Prostate gland (tissue), 2 donors: ENCODE data around the gene ZBTB7C.

Source experiments
- CTCF ChIP-seq, 4 experiments: fragments of 200-600 bp in 2 of 4; fragments of 450-650 bp in 2 of 4; sonication (generic) in 2 of 4; IDR thresholded peaks; 1 replicate in 3 of 4; 2 replicates in 1 of 4; pipeline ENCODE4 v1.5.1; 2016 to 2019; ENCODE audit warnings: antibody characterized with exemption in 4 of 4, mild to moderate bottlenecking in 2 of 4, moderate library complexity in 2 of 4
- POLR2A ChIP-seq: fragments of 450-650 bp; IDR thresholded peaks from one replicate; pipeline ENCODE4 v1.6.1; 2016; ENCODE audit warnings: antibody characterized with exemption, mild to moderate bottlenecking
- POLR2AphosphoS5 ChIP-seq: sonication (generic); formaldehyde crosslinking; IDR thresholded peaks from one replicate; pipeline ENCODE4 v1.6.1; 2017; ENCODE audit warnings: antibody characterized with exemption

- TF ChIP-seq POLR2A, result no peak
- no peak for TF ChIP-seq CTCF (IDR thresholded peaks at IDR 0.05)
- no peak for TF ChIP-seq POLR2AphosphoS5
Observed at GRCh38 chr18:48333563-48333962, 75.6 kb downstream of the ZBTB7C start.
